ENCODE data around the gene CDK5. TPM values are rescaled to one million over a fixed set of nuclear protein-coding genes. Genes with fewer than 3 reads are reported as not detected.

Gene CDK5
- total and polyA plus RNA-seq, 2 of the 13 experiments (the other 11 are each of a cell fraction or from before 2014, with no cell fraction given), result 16.4 to 21.3 TPM

DNA sequence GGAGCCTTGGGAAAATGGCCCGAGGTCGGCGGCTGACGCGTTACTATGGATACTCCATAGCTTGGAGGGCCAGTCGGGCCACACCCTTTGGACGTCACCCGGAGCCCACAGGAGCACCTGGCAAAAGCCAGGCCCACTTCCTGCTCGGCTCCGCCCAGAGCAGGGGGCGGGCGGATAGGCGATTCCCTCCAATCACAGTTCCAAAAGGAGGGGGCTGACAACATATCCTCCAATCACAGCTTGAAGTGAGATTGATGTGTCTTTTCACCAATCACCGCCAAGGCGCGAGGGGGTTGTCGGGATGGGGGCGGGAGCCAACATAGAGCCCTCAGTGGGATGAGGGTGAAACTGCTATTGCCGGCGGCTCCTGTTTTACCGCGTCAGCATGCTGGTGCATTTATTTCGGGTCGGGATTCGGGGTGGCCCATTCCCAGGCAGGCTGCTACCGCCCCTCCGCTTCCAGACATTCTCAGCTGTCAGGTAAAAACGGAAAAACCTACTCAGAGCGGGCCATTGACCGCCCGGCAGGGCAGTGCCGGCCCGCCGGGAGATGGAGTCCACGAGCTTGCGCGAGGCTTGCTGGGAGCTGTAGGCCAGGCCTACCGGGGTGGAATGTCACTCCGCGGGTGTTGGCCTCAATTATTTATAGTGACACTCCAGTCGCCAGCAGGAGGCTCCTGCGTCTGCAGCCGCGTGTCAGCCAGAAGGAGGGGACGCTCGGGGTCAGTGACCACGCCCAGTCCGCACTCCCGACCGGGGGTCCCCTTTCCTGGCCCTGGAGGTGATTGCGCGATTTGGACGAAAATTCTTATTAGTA lies 29.4 kb downstream of the CDK5 start, which contains the start of gene ABCB8 (continued):
- TF ChIP-seq, protein P1, sequence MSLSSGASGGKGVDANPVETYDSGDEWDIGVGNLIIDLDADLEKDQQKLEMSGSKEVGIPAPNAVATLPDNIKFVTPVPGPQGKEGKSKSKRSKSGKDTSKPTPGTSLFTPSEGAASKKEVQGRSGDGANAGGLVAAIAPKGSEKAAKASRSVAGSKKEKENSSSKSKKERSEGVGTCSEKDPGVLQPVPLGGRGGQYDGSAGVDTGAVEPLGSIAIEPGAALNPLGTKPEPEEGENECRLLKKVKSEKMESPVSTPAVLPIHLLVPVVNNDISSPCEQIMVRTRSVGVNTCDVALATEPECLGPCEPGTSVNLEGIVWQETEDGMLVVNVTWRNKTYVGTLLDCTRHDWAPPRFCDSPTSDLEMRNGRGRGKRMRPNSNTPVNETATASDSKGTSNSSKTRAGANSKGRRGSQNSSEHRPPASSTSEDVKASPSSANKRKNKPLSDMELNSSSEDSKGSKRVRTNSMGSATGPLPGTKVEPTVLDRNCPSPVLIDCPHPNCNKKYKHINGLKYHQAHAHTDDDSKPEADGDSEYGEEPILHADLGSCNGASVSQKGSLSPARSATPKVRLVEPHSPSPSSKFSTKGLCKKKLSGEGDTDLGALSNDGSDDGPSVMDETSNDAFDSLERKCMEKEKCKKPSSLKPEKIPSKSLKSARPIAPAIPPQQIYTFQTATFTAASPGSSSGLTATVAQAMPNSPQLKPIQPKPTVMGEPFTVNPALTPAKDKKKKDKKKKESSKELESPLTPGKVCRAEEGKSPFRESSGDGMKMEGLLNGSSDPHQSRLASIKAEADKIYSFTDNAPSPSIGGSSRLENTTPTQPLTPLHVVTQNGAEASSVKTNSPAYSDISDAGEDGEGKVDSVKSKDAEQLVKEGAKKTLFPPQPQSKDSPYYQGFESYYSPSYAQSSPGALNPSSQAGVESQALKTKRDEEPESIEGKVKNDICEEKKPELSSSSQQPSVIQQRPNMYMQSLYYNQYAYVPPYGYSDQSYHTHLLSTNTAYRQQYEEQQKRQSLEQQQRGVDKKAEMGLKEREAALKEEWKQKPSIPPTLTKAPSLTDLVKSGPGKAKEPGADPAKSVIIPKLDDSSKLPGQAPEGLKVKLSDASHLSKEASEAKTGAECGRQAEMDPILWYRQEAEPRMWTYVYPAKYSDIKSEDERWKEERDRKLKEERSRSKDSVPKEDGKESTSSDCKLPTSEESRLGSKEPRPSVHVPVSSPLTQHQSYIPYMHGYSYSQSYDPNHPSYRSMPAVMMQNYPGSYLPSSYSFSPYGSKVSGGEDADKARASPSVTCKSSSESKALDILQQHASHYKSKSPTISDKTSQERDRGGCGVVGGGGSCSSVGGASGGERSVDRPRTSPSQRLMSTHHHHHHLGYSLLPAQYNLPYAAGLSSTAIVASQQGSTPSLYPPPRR (CRISPR knock-in tag; IDR thresholded peaks at IDR 0.05; ENCODE audit: borderline replicate concordance), result no peak
- TF ChIP-seq EZH2 (conservative IDR thresholded peaks at IDR 0.05; ENCODE audit: low read depth, low read length) (no peak), WIZ (CRISPR knock-in tag; IDR thresholded peaks at IDR 0.05) (no peak), ZFYVE20 (CRISPR knock-in tag; IDR thresholded peaks at IDR 0.05; ENCODE audit: borderline replicate concordance, low read depth) (no peak), STAT5B (CRISPR knock-in tag; IDR thresholded peaks at IDR 0.05) (no peak), ZNF607 (CRISPR knock-in tag; IDR thresholded peaks at IDR 0.05; ENCODE audit: borderline replicate concordance) (0 out of 2 replicates have a peak, but pooled peaks have one; percentile 33), ZNF567 (CRISPR knock-in tag; IDR thresholded peaks at IDR 0.05; ENCODE audit: borderline replicate concordance) (no peak), ZNF367 (CRISPR knock-in tag; IDR thresholded peaks at IDR 0.05; ENCODE audit: borderline replicate concordance) (no peak), ZNF414 (CRISPR knock-in tag; IDR thresholded peaks at IDR 0.05) (0 out of 2 replicates have a peak, but pooled peaks have one; percentile 64), ZNF264 (CRISPR knock-in tag; IDR thresholded peaks at IDR 0.05) (no peak), ZNF772 (CRISPR knock-in tag; IDR thresholded peaks at IDR 0.05) (no peak; the same call in 1 of the 2 replicates), ARHGAP35 (CRISPR knock-in tag; IDR thresholded peaks at IDR 0.05; ENCODE audit: borderline replicate concordance) (no peak)
- TF ChIP-seq, protein P2, sequence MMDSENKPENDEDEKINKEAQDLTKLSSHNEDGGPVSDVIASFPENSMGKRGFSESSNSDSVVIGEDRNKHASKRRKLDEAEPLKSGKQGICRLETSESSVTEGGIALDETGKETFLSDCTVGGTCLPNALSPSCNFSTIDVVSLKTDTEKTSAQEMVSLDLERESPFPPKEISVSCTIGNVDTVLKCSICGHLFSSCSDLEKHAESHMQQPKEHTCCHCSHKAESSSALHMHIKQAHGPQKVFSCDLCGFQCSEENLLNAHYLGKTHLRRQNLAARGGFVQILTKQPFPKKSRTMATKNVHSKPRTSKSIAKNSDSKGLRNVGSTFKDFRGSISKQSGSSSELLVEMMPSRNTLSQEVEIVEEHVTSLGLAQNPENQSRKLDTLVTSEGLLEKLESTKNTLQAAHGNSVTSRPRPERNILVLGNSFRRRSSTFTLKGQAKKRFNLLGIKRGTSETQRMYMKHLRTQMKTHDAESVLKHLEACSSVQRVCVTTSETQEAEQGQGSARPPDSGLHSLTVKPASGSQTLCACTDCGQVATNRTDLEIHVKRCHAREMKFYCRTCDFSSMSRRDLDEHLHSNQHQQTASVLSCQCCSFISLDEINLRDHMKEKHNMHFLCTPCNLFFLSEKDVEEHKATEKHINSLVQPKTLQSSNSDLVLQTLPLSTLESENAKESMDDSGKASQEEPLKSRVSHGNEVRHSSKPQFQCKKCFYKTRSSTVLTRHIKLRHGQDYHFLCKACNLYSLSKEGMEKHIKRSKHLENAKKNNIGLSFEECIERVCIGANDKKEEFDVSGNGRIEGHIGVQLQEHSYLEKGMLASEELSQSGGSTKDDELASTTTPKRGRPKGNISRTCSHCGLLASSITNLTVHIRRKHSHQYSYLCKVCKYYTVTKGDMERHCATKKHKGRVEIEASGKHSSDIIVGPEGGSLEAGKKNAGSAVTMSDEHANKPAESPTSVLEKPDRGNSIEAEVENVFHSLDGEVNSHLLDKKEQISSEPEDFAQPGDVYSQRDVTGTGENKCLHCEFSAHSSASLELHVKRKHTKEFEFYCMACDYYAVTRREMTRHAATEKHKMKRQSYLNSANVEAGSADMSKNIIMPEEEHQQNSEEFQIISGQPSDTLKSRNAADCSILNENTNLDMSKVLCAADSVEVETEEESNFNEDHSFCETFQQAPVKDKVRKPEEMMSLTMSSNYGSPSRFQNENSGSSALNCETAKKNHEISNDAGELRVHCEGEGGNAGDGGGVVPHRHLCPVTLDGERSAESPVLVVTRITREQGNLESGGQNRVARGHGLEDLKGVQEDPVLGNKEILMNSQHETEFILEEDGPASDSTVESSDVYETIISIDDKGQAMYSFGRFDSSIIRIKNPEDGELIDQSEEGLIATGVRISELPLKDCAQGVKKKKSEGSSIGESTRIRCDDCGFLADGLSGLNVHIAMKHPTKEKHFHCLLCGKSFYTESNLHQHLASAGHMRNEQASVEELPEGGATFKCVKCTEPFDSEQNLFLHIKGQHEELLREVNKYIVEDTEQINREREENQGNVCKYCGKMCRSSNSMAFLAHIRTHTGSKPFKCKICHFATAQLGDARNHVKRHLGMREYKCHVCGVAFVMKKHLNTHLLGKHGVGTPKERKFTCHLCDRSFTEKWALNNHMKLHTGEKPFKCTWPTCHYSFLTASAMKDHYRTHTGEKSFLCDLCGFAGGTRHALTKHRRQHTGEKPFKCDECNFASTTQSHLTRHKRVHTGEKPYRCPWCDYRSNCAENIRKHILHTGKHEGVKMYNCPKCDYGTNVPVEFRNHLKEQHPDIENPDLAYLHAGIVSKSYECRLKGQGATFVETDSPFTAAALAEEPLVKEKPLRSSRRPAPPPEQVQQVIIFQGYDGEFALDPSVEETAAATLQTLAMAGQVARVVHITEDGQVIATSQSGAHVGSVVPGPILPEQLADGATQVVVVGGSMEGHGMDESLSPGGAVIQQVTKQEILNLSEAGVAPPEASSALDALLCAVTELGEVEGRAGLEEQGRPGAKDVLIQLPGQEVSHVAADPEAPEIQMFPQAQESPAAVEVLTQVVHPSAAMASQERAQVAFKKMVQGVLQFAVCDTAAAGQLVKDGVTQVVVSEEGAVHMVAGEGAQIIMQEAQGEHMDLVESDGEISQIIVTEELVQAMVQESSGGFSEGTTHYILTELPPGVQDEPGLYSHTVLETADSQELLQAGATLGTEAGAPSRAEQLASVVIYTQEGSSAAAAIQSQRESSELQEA (CRISPR knock-in tag; IDR thresholded peaks at IDR 0.05; ENCODE audit: not compliant biosample characterization), result no peak

All from HepG2 (cell line).